ENCODE results near the gene GPC3. TPM values are rescaled to one million over a fixed set of nuclear protein-coding genes. Genes with fewer than 3 reads are reported as not detected.

GPC3 gene
- total and polyA plus RNA-seq, 2 donors (not counting 3 experiments of a cell fraction or from before 2014, with no cell fraction given): not detected

DNA sequence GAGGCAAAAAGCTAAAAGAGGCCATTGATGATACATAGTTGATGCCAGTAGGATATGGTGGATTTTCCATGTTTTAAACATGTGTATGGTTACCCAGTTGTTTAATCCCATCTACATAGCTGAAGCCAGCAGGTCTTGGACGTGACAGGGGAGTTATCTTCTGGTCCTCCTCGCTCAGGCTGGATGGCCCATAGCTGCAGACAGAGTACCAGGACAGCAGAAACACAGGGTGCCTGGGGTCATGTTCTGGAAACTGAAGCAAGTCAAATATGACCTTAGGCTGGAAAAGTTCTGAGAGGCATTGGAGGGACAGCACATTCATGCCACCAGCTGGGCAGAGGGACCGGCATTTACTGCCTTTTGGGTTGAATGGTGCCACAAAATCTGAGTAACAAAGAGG, 452.1 kb downstream of the GPC3 start:
- Histone ChIP-seq H3K79me2 (ENCODE audit: control insufficient read depth, insufficient read depth, low read length) (no peaks in the 10 kb centered on the region), H4K20me1 (replicated peaks; ENCODE audit: control insufficient read depth, extremely low read depth, insufficient read depth, low read length) (no peaks in the 10 kb centered on the region), H3K9ac (replicated peaks; ENCODE audit: extremely low read depth, insufficient read depth, low read length) (no peak overlapping the region), H3K4me3 (replicated peaks in 1 of 3; ENCODE audit: insufficient read depth in 1 of 3, low read depth in 1 of 3, low read length in 3 of 3) (no peak overlapping the region), H3K4me1 (ENCODE audit: control insufficient read depth, extremely low read depth, insufficient read depth, low read length) (no peaks in the 10 kb centered on the region), H3K27me3 (ENCODE audit: control insufficient read depth in 2 of 2, insufficient read depth in 2 of 2, low read length in 2 of 2) (no peaks in the 10 kb centered on the region), H2AFZ (ENCODE audit: low read depth, low read length) (no peak overlapping the region), H3K27ac (ENCODE audit: insufficient read depth, low read depth, low read length) (no peak overlapping the region), H3K9me3 (replicated peaks; ENCODE audit: control insufficient read depth, insufficient read depth, low read length) (no peaks in the 10 kb centered on the region), H3K36me3 (ENCODE audit: control insufficient read depth in 2 of 2, extremely low read depth in 1 of 2, insufficient read depth in 2 of 2, low read length in 2 of 2) (no peaks in the 10 kb centered on the region), H3K4me2 (ENCODE audit: insufficient read depth, low read length) (no peak overlapping the region), H3K9me1 (replicated peaks; ENCODE audit: control insufficient read depth, extremely low read depth, insufficient read depth, low read length) (no peaks in the 10 kb centered on the region)
- POLR2A ChIA-PET: no interaction called here
- dilution Hi-C loops (cut with MboI; ENCODE audit: extremely low pct_ligation_motif_present, low sequenced_read_pairs) (no loop called here), intact Hi-C loops (cut with micrococcal nuclease) (no loop called here)
- no peak for DNase-seq (ENCODE audit: low read depth, low spot score)
- FAIRE-seq: no peak
- no peak for TF ChIP-seq JUN (IDR thresholded peaks at IDR 0.05; ENCODE audit: borderline replicate concordance, insufficient read depth, insufficient read length, low read depth)
- no peak for TF ChIP-seq EZH2 (IDR thresholded peaks at IDR 0.05; ENCODE audit: borderline replicate concordance, low read depth, low read length, severe bottlenecking)
- TF ChIP-seq, protein P1, sequence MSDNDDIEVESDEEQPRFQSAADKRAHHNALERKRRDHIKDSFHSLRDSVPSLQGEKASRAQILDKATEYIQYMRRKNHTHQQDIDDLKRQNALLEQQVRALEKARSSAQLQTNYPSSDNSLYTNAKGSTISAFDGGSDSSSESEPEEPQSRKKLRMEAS (IDR thresholded peaks at IDR 0.05; ENCODE audit: insufficient read depth, insufficient read length): no peak
- TF ChIP-seq POLR2A (IDR thresholded peaks at IDR 0.05; ENCODE audit: low read depth, low read length): no peak
- no peak for TF ChIP-seq FOS (IDR thresholded peaks at IDR 0.05; ENCODE audit: borderline replicate concordance, insufficient read depth, low read length)
- TF ChIP-seq MYC (IDR thresholded peaks at IDR 0.05; ENCODE audit: low read depth, low read length): no peak
- TF ChIP-seq POLR2AphosphoS5 (IDR thresholded peaks at IDR 0.05; ENCODE audit: insufficient read depth, low read depth, low read length): no peak
- TF ChIP-seq, protein P2, sequence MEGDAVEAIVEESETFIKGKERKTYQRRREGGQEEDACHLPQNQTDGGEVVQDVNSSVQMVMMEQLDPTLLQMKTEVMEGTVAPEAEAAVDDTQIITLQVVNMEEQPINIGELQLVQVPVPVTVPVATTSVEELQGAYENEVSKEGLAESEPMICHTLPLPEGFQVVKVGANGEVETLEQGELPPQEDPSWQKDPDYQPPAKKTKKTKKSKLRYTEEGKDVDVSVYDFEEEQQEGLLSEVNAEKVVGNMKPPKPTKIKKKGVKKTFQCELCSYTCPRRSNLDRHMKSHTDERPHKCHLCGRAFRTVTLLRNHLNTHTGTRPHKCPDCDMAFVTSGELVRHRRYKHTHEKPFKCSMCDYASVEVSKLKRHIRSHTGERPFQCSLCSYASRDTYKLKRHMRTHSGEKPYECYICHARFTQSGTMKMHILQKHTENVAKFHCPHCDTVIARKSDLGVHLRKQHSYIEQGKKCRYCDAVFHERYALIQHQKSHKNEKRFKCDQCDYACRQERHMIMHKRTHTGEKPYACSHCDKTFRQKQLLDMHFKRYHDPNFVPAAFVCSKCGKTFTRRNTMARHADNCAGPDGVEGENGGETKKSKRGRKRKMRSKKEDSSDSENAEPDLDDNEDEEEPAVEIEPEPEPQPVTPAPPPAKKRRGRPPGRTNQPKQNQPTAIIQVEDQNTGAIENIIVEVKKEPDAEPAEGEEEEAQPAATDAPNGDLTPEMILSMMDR (IDR thresholded peaks at IDR 0.05; ENCODE audit: extremely low read depth in 1 of 2, insufficient read depth in 1 of 2, low read depth in 1 of 2, low read length in 2 of 2): no peak
- TF ChIP-seq GATA2 (IDR thresholded peaks at IDR 0.05; ENCODE audit: insufficient read depth, insufficient read length, low read depth, low read length): no peak
- CTCF ChIA-PET: no interaction called here
- no TSS peak for BruUV-seq (replicated peaks)
